Esophagus squamous epithelium (tissue), 4 donors: ENCODE data around the gene C6orf136.

ENCODE experiments used
- POLR2A ChIP-seq, 4 donors: fragments of 450-650 bp; IDR thresholded peaks; one replicate each; pipeline ENCODE4 v1.6.1; 2017; ENCODE audit warnings: antibody characterized with exemption in 4 of 4, mild to moderate bottlenecking in 4 of 4, moderate library complexity in 3 of 4
- TF ChIP-seq, protein P1 (sequence below), 6 experiments: fragments of 450-650 bp in 4 of 6; fragments of 200-600 bp in 2 of 6; sonication (generic) in 2 of 6; IDR thresholded peaks; one replicate each; pipeline ENCODE4 v1.5.1; 2016 to 2019; ENCODE audit warnings: antibody characterized with exemption in 6 of 6, mild to moderate bottlenecking in 4 of 6, moderate library complexity in 4 of 6

DNA sequence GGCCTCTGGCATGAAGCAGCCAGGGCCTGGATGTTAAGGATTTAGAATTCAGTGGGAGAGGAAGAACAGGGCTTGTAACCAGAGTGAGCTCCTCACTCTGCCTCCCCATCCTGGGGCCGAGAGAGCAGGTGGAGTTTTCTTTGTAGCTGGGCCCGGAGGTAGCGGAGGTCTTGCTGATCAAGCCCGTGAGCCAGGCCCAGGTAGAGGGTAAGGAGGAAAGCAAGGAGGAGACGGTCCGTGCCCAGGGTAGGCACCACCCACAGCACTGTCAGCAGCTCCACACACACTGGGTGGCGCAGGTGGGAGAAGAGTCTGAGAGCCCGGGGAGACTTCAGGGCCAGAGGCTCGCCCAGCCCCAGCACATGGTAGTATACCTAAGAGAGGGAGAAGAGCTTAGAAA, 41.6 kb downstream of the C6orf136 start:
- no peak for TF ChIP-seq POLR2A (IDR thresholded peaks at IDR 0.05)
- TF ChIP-seq, protein P1, sequence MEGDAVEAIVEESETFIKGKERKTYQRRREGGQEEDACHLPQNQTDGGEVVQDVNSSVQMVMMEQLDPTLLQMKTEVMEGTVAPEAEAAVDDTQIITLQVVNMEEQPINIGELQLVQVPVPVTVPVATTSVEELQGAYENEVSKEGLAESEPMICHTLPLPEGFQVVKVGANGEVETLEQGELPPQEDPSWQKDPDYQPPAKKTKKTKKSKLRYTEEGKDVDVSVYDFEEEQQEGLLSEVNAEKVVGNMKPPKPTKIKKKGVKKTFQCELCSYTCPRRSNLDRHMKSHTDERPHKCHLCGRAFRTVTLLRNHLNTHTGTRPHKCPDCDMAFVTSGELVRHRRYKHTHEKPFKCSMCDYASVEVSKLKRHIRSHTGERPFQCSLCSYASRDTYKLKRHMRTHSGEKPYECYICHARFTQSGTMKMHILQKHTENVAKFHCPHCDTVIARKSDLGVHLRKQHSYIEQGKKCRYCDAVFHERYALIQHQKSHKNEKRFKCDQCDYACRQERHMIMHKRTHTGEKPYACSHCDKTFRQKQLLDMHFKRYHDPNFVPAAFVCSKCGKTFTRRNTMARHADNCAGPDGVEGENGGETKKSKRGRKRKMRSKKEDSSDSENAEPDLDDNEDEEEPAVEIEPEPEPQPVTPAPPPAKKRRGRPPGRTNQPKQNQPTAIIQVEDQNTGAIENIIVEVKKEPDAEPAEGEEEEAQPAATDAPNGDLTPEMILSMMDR (IDR thresholded peaks at IDR 0.05) = no peak
